GM12878 (cell line): ENCODE measurements around the gene LRP1. TPM values are rescaled to one million over a fixed set of nuclear protein-coding genes. Genes with fewer than 3 reads are reported as not detected.

Experiments
- ATAC-seq: fragments of 200-7000 bp; cut with Tn5 transposase; 3 replicates; pipeline ENCODE4 v1.9.1; 2020; ENCODE audit warnings: mild to moderate bottlenecking, moderate library complexity
- BruUV-seq: library from RNA; stranded (reverse); fragments of 400-500 nt; replicated peaks from 2 replicates; lab custom pipeline; 2021; lab: Mats Ljungman, UMichigan
- CTCF ChIA-PET: fragments of 300-600 bp; sonication (Branson Sonifier 250); formaldehyde crosslinking; extraction: SDS; loops from one replicate; lab custom pipeline; 2021; ENCODE audit warnings: inconsistent platforms; lab: Yijun Ruan, JAX
- POLR2A ChIA-PET: fragments of 350-600 bp; formaldehyde crosslinking; extraction: SDS; loops from one replicate; lab custom pipeline; 2021; ENCODE audit warnings: inconsistent platforms; lab: Charles Lee
- RAD21 ChIA-PET: fragments of 300-600 bp; sonication (Branson Sonifier 250); formaldehyde crosslinking; loops from one replicate; lab custom pipeline; 2023; ENCODE audit warnings: antibody characterized with exemption; ENCODE audit not compliant: unreplicated experiment; lab: Charles Lee
- SMC1A ChIA-PET: fragments of 300-600 bp; sonication (Branson Sonifier 250); formaldehyde crosslinking; loops from one replicate; lab custom pipeline; 2023; ENCODE audit not compliant: unreplicated experiment, uncharacterized antibody; lab: Charles Lee
- DNase-seq: peaks from one replicate; pipeline ENCODE4 v3.0.0-alpha.2; 2011; ENCODE audit warnings: low read depth, low spot score
- FAIRE-seq: peaks from 3 replicates; lab custom pipeline; 2011; peaks lifted over from hg19 to GRCh38; lab: Jason Lieb, UNC
- H2AFZ ChIP-seq: 2 replicates; pipeline ENCODE4 v1.6.0; 2011; ENCODE audit warnings: low read depth, low read length, control low read depth; ENCODE audit not compliant: control insufficient read depth
- H3K27ac ChIP-seq: 2 replicates; pipeline ENCODE4 v1.5.1; 2011; ENCODE audit warnings: control low read depth; ENCODE audit not compliant: control insufficient read depth, insufficient read depth
- H3K27me3 ChIP-seq, 2 experiments: replicated peaks in 1 of 2; 2 replicates each; pipeline versions ENCODE4 v1.6.0 to v1.6.1; 2011; ENCODE audit warnings: low read length in 1 of 2; ENCODE audit not compliant: control insufficient read depth in 2 of 2, insufficient read depth in 2 of 2
- H3K36me3 ChIP-seq, 2 experiments: 2 replicates each; pipeline ENCODE4 v1.5.1; 2011; ENCODE audit warnings: low read length in 1 of 2; ENCODE audit not compliant: control insufficient read depth in 2 of 2, insufficient read depth in 2 of 2
- H3K4me1 ChIP-seq: 2 replicates; pipeline ENCODE4 v1.6.1; 2011; ENCODE audit warnings: mild to moderate bottlenecking, low read length, moderate library complexity, mixed read lengths; ENCODE audit not compliant: control insufficient read depth, insufficient read depth
- H3K4me2 ChIP-seq: 2 replicates; pipeline ENCODE4 v1.6.0; 2011; ENCODE audit warnings: control low read depth; ENCODE audit not compliant: control insufficient read depth, insufficient read depth
- H3K4me3 ChIP-seq: fragments of 200-600 bp; sonication (generic); 2 replicates; pipeline ENCODE4 v1.5.1; 2016
- H3K79me2 ChIP-seq: 2 replicates; pipeline ENCODE4 v1.6.0; 2011; ENCODE audit warnings: low read length; ENCODE audit not compliant: control insufficient read depth, insufficient read depth
- H3K9ac ChIP-seq: 2 replicates; pipeline ENCODE4 v1.8.0; 2011; ENCODE audit warnings: low read length, control low read depth, mixed read lengths; ENCODE audit not compliant: control insufficient read depth, insufficient read depth
- H3K9me3 ChIP-seq: replicated peaks from 3 replicates; pipeline ENCODE4 v1.5.1; 2011; ENCODE audit warnings: mild to moderate bottlenecking, low read length; ENCODE audit not compliant: control insufficient read depth, insufficient read depth
- H4K20me1 ChIP-seq: 2 replicates; pipeline ENCODE4 v1.6.0; 2011; ENCODE audit not compliant: control insufficient read depth, insufficient read depth
- ASH2L ChIP-seq: fragments of 300-600, 200-600 bp; sonication (generic); IDR thresholded peaks from 2 replicates; pipeline ENCODE4 v1.6.1; 2017; ENCODE audit warnings: low read depth, mild to moderate bottlenecking, borderline replicate concordance
- BACH1 ChIP-seq: fragments of 450-650 bp; IDR thresholded peaks from 2 replicates; pipeline ENCODE4 v1.6.1; 2017; ENCODE audit warnings: mild to moderate bottlenecking, borderline replicate concordance
- EED ChIP-seq: sonication (generic); IDR thresholded peaks from 2 replicates; pipeline ENCODE4 v1.6.1; 2016; ENCODE audit warnings: antibody characterized with exemption, low read depth
- MTA2 ChIP-seq: fragments of 450-650 bp; IDR thresholded peaks from 2 replicates; pipeline ENCODE4 v1.6.1; 2016; ENCODE audit warnings: low read depth, mild to moderate bottlenecking, moderate library complexity
- MYC ChIP-seq: IDR thresholded peaks from 2 replicates; pipeline ENCODE4 v1.6.1; 2011; ENCODE audit warnings: mild to moderate bottlenecking, low read length, moderate library complexity, inconsistent platforms; ENCODE audit not compliant: insufficient read depth, insufficient replicate concordance, insufficient read length, severe bottlenecking
- NFYA ChIP-seq: IDR thresholded peaks from 2 replicates; pipeline ENCODE4 v1.6.1; 2011; ENCODE audit warnings: low read depth, mild to moderate bottlenecking, low read length, improper control_type of control experiment, borderline replicate concordance
- NR2F1 ChIP-seq: fragments of 450-650 bp; conservative IDR thresholded peaks from 2 replicates; pipeline ENCODE4 v1.6.1; 2017; ENCODE audit warnings: mild to moderate bottlenecking
- POLR2A ChIP-seq: IDR thresholded peaks from 2 replicates; pipeline ENCODE4 v1.6.1; 2011; ENCODE audit warnings: low read depth, mild to moderate bottlenecking, low read length
- RCOR1 ChIP-seq: conservative IDR thresholded peaks from 2 replicates; pipeline ENCODE4 v1.6.1; 2012; ENCODE audit warnings: low read depth, low read length, improper control_type of control experiment
- RFX5 ChIP-seq: IDR thresholded peaks from 2 replicates; pipeline ENCODE4 v1.6.1; 2011; ENCODE audit warnings: low read depth, low read length, improper control_type of control experiment
- SREBF1 ChIP-seq: IDR thresholded peaks from 2 replicates; pipeline ENCODE4 v1.6.1; 2012; ENCODE audit warnings: mild to moderate bottlenecking, low read length
- ZBTB33 ChIP-seq: fragments of 450-650 bp; IDR thresholded peaks from 2 replicates; pipeline ENCODE4 v1.6.1; 2017; ENCODE audit warnings: mild to moderate bottlenecking
- WGBS: methylation state at CpG from one replicate; pipeline ENCODE4 v1.1.6; 2016; ENCODE audit warnings: low lambda C conversion rate; ENCODE audit not compliant: insufficient replicate concordance, insufficient coverage; ENCODE audit errors: missing lambda C conversion rate; 5-methylcytosine and 5-hydroxymethylcytosine counted together
- in situ Hi-C: fragments of 300-500 bp; cut with MboI; formaldehyde crosslinking; loops from 9 replicates; pipeline ENCODE4 v1.14.3; 2018; ENCODE audit warnings: mixed read lengths
- intact Hi-C: fragments of 100-400 bp; cut with micrococcal nuclease; formaldehyde crosslinking; loops from one replicate; pipeline ENCODE4 v1.14.2; 2022; ENCODE audit not compliant: unreplicated experiment
- polyA plus RNA-seq, 11 experiments: library from polyadenylated mRNA; depleted of rRNA in 4 of 11; unstranded in 6 of 11; stranded (reverse) in 5 of 11; fragments of >200 nt; fragmentation: Nextera tagmentation in 4 of 11; fragmentation: Illumina TruSeq in 1 of 11; extraction: Ambion mirVana in 4 of 11; extraction: Trizol in 1 of 11; gene quantifications; 1 replicate in 1 of 11; 2 replicates in 10 of 11; pipeline versions ENCODE4 v1.2.1 to v1.2.3, GENCODE V29; 2011 to 2016; ENCODE audit warnings: inconsistent platforms in 2 of 11, missing spikeins in 2 of 11, low read depth in 1 of 11
- total RNA-seq, 4 experiments: library from RNA; depleted of rRNA in 3 of 4; stranded (reverse); fragments of >200 nt in 3 of 4; fragmentation: Illumina TruSeq in 1 of 4; extraction: Trizol in 1 of 4; gene quantifications; 2 replicates each; pipeline versions ENCODE4 v1.2.1 to v1.2.3, GENCODE V29; 2013 to 2021

Gene LRP1
- total and polyA plus RNA-seq, 10 of the 15 experiments (the other 5 are each of a cell fraction or from before 2014, with no cell fraction given) = under 0.01 to 1.1 (median 0.20) TPM; not detected in 2

- Histone ChIP-seq H3K4me2 (no peak overlapping the region), H3K36me3 (peaks cover 18 to 21% of the 10 kb centered on the region in 2 experiments), H3K27me3 (no peaks in the 10 kb centered on the region)
- intact Hi-C loops = no loop called here
- no peak for TF ChIP-seq NFYA
- no peak for TF ChIP-seq BACH1
- no peak for TF ChIP-seq RFX5
- no peak; the same call in 1 of the 2 replicates for TF ChIP-seq POLR2A
- TF ChIP-seq RCOR1 = no peak
- TF ChIP-seq ASH2L = no peak
- no peak for TF ChIP-seq MTA2
- no peak for TF ChIP-seq ZBTB33
- no peak for TF ChIP-seq NR2F1
- no peak for TF ChIP-seq SREBF1
- no peak for TF ChIP-seq EED
- TF ChIP-seq MYC = no peak
- TF ChIP-seq, all 136 proteins: peak for 0
- DNase-seq (no peak), ATAC-seq (no peak), FAIRE-seq (no peak)
- Histone ChIP-seq H3K4me3 (no peak overlapping the region), H3K27ac (no peak overlapping the region), H4K20me1 (no peaks in the 10 kb centered on the region), H2AFZ (no peak overlapping the region), H3K9ac (no peak overlapping the region), H3K9me3 (no peaks in the 10 kb centered on the region), H3K4me1 (peaks cover 20% of the 10 kb centered on the region), H3K79me2 (peaks cover 2% of the 10 kb centered on the region; the same call in 1 of the 2 replicates)
- WGBS = 100% methylated on average over 1 of the region's 1 CpG
- ChIA-PET CTCF (interaction anchor here (0.8 to 4.2 kb wide), 6 partner anchors 13 to 354 kb away, joined by 3 to 23 read pairs (median 6); partner anchors contain the start of gene STAT6), SMC1A (interaction anchor here (1.2 to 10.4 kb wide), 3 partner anchors 11 to 30 kb away, joined by 6 to 120 read pairs (median 9); partner anchors contain the start of genes NEMP1 and STAT6), RAD21 (interaction anchor here (0.6 to 1.9 kb wide), 5 partner anchors 13 to 144 kb away, joined by 3 to 5 read pairs (median 3); partner anchors contain the start of gene NEMP1), POLR2A (interaction anchor here (0.8 to 4.4 kb wide), 4 partner anchors 9 to 29 kb away, joined by 3 to 40 read pairs (median 6); partner anchors contain the start of genes NEMP1 and STAT6)
- in situ Hi-C loops = no loop called here
- BruUV-seq = no TSS peak
Observed at GRCh38 chr12:57098546-57098945, 29.7 kb upstream of the LRP1 start.
